NCI-H524 treated with DMSO at 0.1 percent for 48 hours (cell line): Measurements from ENCODE around the gene DLST.

ENCODE experiments used
- DNase-seq: peaks from one replicate; lab custom pipeline; 2025; lab: John Stamatoyannopoulos, UW

Gene DLST

GRCh38 chr14:74881431-74882102 lies at the start of gene DLST:
TSS of gene DLST (plus strand) at chr14:74881916. CDS start at chr14:74881954, 38 bp downstream.
- peak; percentile 61 for DNase-seq

- DNase-seq, result no peak
Observed at GRCh38 chr14:74832849-74833248, 48.9 kb upstream of the DLST start.

GRCh38 chr14:74834692-74835392 lies 46.9 kb upstream of the DLST start:
- DNase-seq, result no peak

- no peak for DNase-seq
Observed at GRCh38 chr14:74835645-74836250, 46.0 kb upstream of the DLST start.

- no peak for DNase-seq
Observed at GRCh38 chr14:74836251-74836960, 45.3 kb upstream of the DLST start.

GRCh38 chr14:74838166-74838565 lies 43.5 kb upstream of the DLST start:
- no peak for DNase-seq

GRCh38 chr14:74840603-74841030 lies 41.1 kb upstream of the DLST start:
- no peak for DNase-seq

- no peak for DNase-seq
Observed at GRCh38 chr14:74841230-74842207, 40.2 kb upstream of the DLST start.

- DNase-seq, result no peak
Observed at GRCh38 chr14:74843653-74844052, 38.1 kb upstream of the DLST start.

GRCh38 chr14:74846168-74846567 lies 35.5 kb upstream of the DLST start:
- no peak for DNase-seq

- no peak for DNase-seq
Observed at GRCh38 chr14:74846968-74847665, 34.6 kb upstream of the DLST start.

- no peak for DNase-seq
Observed at GRCh38 chr14:74848768-74849167, 32.9 kb upstream of the DLST start.

- DNase-seq, result no peak
Observed at GRCh38 chr14:74852922-74853530, 28.7 kb upstream of the DLST start.

GRCh38 chr14:74853581-74853980 lies 28.1 kb upstream of the DLST start:
- DNase-seq, result no peak

- DNase-seq, result no peak
Observed at GRCh38 chr14:74855021-74855420, 26.7 kb upstream of the DLST start.

GRCh38 chr14:74855945-74856344 lies 25.8 kb upstream of the DLST start:
- DNase-seq, result no peak

GRCh38 chr14:74856366-74856765 lies 25.4 kb upstream of the DLST start:
- DNase-seq, result no peak

GRCh38 chr14:74858022-74858421 lies 23.7 kb upstream of the DLST start:
- no peak for DNase-seq

GRCh38 chr14:74859757-74860552 lies 21.8 kb upstream of the DLST start:
- no peak for DNase-seq
